Measurements from ENCODE around the gene TUBB6.

The TUBB6 gene

DNA sequence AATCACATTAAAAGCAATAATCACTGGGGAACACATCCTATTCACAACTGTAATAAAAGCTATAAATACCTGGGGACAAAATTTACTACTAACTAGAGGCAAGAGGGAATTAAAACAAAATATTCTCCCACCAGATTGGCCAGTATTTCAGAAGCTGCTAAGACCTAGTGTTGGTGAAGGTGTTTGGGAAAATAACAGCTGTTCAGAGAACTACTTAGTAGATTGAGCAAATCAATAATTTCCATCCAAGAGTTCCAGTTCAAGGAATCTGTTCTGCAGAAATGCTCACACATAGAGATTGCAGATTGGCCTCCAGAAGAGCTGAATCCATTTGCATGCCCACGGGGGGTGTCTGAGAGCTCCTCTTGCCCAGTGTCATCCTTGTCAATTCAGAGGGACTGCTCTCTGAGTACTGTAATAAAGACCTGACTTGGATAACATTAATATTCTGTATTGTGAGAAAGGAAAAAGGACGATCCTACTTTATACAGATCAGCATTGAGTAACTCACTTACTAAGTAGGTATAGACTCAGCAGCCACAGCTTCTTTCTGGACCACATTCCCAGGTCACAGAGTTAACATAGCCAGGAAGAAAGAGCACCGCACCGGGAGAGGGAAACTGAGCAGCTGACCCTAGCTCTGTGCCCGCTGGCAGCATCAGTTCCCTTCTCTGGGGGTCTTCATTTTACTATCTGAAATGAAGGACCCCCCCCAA lies 5.6 kb downstream of the TUBB6 start:
- no peak for DNase-seq (ENCODE audit: extremely low read depth in 1 of 2, low read depth in 1 of 2)

DNA sequence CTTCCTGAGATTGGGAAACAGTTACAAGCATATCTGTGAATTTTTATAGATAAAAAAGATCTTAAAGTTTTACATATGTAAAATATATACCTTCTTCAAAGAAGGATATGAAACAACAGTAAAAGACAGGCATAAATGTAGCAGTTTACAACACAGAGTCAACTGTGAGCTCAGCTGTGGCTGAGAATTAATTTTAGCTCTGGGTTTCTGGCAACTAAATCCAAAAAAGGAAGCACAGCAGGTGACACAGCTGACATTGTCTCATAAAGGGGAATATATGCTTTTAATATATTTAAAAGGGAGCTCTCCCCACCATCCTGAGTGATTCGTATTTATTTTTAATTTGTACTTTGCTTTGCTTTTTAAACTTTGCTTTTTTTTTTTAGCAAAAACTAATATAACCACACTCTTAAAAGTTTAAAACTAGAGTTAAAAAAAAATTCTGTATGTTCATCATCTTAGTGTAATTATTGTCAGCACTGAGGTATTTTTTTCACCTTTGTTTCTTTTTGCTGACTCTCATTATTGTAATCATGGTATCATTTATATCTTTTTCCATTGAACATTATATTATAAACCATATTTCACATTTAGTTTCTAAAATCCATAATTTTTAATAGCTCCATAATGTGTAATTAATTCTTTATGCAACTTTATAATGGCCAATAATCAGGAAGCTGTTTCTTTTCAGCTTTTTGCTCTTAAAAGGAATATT lies 6.7 kb downstream of the TUBB6 start:
- no peak for DNase-seq (ENCODE audit: extremely low read depth in 1 of 2, low read depth in 1 of 2)

GRCh38 chr18:12315490-12315889 lies 7.4 kb downstream of the TUBB6 start:
- DNase-seq (ENCODE audit: extremely low read depth in 1 of 2, low read depth in 1 of 2), result no peak

GRCh38 chr18:12315911-12316310 lies 7.9 kb downstream of the TUBB6 start:
- no peak for DNase-seq (ENCODE audit: extremely low read depth in 1 of 2, low read depth in 1 of 2)

- no peak for DNase-seq (ENCODE audit: extremely low read depth in 1 of 2, low read depth in 1 of 2)
These were observed 9.8 kb downstream of the TUBB6 start for GRCh38 chr18:12317664-12318333.

GRCh38 chr18:12318334-12318697 lies 10.3 kb downstream of the TUBB6 start:
- no peak for DNase-seq (ENCODE audit: extremely low read depth in 1 of 2, low read depth in 1 of 2)

GRCh38 chr18:12318857-12319256 lies 10.8 kb downstream of the TUBB6 start:
- DNase-seq (ENCODE audit: extremely low read depth in 1 of 2, low read depth in 1 of 2), result no peak

- no peak for DNase-seq (ENCODE audit: extremely low read depth in 1 of 2, low read depth in 1 of 2)
These were observed 13.3 kb downstream of the TUBB6 start for GRCh38 chr18:12321333-12321732.

- DNase-seq (ENCODE audit: extremely low read depth in 1 of 2, low read depth in 1 of 2), result no peak
These were observed 17.1 kb downstream of the TUBB6 start for GRCh38 chr18:12324991-12325725.

DNA sequence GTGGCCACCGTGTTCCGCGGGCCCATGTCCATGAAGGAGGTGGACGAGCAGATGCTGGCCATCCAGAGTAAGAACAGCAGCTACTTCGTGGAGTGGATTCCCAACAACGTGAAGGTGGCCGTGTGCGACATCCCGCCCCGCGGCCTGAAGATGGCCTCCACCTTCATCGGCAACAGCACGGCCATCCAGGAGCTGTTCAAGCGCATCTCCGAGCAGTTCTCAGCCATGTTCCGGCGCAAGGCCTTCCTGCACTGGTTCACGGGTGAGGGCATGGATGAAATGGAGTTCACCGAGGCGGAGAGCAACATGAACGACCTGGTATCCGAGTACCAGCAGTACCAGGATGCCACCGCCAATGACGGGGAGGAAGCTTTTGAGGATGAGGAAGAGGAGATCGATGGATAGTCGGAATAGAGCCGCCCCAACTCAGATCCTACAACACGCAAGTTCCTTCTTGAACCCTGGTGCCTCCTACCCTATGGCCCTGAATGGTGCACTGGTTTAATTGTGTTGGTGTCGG lies 17.7 kb downstream of the TUBB6 start:
- no peak for DNase-seq (ENCODE audit: extremely low read depth in 1 of 2, low read depth in 1 of 2)

DNA sequence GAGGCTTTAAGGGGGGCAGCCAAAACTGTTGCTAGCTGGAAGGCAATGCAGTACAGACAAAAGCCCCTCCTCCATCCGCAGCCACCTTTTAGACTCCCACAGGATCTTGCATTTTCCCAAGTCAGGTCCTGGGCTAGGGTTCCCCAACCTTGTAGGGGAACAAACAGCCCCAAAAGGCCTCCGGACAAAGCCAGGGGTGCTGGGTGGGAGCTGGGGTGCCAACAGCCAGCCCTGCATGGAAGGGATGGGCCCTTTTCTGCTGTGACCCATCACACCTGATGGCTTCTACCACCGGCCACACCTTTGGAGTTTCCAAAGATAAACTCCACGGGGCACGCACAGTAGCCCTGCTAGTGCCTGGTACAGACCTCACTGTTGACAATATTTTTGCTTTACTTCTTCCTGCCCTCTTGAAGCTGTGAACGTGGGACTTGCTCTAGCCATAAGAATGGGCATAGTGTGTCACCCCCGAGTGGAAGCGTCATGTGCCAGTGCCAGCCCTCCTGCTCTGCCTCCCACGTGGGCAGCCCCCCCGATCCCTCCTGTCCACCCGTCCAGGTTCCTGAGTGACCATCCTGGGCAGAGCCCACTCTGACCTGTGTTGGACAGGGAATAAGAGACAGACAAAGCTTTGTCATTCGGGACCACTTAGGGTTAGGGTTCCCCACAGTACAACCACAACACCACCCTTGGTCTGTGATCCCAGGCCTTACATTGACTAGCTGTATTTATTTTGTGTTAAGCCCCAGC lies 18.8 kb downstream of the TUBB6 start:
- DNase-seq (ENCODE audit: extremely low read depth in 1 of 2, low read depth in 1 of 2), result no peak

DNA sequence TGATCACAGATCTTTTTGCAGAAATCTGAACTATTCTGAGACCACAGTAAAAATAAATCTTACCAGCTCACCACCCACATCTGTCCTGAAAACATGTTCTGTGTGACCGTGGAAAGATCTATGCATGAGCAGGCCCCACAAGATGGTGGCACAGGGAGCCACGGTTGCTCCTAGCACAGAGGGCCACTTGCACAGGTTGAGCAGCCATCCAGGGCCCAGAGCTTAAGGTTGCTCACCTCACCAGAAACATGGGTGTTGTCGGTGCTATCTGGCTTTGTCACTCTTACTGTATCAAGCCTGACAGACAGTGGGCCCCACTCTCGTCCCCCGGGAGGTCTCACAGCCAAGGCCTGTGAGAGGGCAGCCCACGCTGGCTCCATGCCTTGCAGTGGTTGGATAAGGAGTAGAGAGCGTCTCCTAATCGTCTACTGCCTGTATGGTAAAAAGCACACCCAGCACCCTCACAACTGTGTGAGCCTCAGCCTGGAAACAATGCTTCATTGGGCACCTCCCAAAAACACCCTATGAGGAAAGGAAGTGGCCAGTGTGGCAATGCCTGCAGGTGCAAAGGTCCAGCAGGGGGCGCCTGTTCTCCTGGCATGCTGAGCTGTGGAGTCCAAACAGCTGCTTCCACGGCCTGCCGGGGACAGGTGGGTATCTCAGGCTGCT lies 19.6 kb downstream of the TUBB6 start:
- peak; percentile 43 to 61 for DNase-seq (ENCODE audit: extremely low read depth in 1 of 2, low read depth in 1 of 2)

DNA sequence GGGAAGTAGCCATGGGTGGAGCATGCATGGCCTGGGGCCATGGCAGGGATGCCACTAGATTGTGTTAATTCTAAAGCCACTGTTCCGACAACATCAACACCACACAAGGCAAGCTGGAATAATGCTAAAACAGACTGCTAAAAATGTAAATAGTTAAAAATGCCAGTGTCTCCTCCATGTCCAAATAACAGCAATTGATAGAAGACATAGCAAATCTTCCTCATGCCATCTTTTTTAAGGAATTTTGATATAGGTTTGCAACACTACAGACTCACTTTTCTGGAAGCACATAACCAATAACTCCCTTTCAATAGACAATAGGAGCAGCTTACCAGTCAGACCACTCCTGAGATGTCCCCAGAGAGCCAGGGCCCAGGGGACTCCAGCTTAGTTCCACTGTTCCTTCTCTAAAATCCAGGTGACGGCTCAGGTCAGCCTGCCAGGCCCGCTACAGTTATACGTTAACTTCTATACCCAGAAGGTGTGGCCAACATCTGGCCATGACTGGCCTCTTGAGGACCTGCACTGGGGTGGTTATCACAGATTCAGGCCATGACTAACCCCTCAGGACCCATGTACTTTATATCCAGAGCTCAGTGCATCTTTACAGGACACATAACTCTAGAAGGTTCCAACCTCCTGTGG lies 20.3 kb downstream of the TUBB6 start:
- no peak for DNase-seq (ENCODE audit: extremely low read depth in 1 of 2, low read depth in 1 of 2)

GRCh38 chr18:12329125-12329698 lies 21.2 kb downstream of the TUBB6 start:
- DNase-seq (ENCODE audit: extremely low read depth in 1 of 2, low read depth in 1 of 2), result no peak

DNA sequence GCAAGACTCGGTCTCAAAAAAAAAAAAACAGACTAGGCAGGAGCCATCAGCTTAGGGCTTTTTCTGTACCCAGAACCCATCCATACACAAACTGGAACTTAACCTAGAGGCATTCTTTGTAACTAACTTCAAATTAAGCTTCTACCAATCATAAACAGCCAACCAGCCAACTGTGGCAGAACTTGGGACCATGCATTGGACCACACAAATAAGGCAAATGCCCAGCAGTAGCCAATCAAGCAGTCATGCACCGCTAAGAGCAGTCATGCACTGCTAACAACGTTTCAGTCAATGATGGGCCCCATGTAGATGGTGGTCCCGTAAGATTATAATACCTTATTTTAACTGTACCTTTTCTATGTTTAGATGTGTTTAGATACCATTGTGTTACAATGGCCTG lies 22.7 kb downstream of the TUBB6 start:
- no peak for DNase-seq (ENCODE audit: extremely low read depth in 1 of 2, low read depth in 1 of 2)

DNA sequence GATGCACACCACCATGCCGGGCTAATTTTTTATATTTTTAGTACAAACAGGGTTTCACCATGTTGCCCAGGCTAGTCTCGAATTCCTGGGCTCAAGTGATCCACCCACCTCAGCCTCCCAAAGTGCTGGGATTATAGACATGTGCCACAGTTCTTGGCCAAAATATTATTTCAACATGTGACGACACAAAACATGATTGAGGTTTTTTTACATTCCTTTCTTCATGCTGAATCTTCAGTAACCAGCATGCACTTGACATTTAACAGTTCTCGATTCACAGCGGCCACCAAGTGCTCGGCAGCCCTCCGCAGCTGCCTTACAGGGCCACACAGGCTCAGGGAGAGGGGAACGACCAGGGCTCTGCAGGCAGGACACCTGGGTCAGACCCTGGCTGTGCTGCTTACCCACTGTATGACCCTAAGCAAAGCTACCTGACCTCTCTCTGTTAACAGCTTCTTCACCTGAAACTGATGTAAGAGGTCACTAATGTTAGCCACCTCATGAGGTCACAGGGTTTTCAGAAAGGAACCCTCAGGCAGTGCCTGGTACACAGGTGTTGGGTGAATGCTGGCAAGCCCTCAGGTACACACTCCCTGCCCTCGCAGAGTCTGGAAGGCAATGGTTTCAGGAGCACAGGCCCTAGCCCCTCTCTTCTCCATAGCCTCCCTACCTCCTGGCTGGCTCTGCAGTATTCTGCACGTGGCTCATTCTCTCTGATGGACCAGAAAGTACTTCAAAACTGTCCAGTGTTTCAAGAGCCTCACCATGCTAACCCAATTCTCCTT lies 25.7 kb downstream of the TUBB6 start:
- no peak for DNase-seq (ENCODE audit: extremely low read depth in 1 of 2, low read depth in 1 of 2)

GRCh38 chr18:12334366-12334808 lies 26.3 kb downstream of the TUBB6 start:
- no peak for DNase-seq (ENCODE audit: extremely low read depth in 1 of 2, low read depth in 1 of 2)

DNA sequence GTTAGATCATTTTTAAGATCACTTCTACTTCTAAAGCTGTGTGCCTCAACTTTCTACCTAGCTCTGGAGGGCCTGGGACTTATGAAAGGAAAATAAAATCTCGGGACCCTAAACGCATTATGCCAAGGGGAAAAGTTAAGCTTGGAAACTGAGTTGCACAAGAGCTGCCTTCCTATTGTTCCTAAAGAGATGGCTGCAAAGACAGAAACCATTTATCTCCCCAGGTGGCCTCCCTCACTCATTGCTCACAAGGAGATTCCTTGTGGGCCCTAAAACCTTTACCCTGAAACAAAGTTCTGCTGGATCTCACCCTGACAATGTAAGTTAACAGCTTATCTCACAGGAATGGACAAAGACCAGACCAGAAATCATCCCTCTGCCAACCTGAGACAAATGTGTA lies 26.8 kb downstream of the TUBB6 start:
- no peak for DNase-seq (ENCODE audit: extremely low read depth in 1 of 2, low read depth in 1 of 2)

All from stimulated activated CD8-positive, alpha-beta memory T cell treated with anti-CD3 and anti-CD28 coated beads, Interleukin-7, amount 100 ng/mL, for 48 hours (primary cell).